Measurements from ENCODE around the gene MICU1.
"Not testable (repeated sequence)": the region's sequence is repeated elsewhere in the genome, so short reads cannot be mapped to it uniquely, and the experiment has no call there.

MICU1 gene, protein sequence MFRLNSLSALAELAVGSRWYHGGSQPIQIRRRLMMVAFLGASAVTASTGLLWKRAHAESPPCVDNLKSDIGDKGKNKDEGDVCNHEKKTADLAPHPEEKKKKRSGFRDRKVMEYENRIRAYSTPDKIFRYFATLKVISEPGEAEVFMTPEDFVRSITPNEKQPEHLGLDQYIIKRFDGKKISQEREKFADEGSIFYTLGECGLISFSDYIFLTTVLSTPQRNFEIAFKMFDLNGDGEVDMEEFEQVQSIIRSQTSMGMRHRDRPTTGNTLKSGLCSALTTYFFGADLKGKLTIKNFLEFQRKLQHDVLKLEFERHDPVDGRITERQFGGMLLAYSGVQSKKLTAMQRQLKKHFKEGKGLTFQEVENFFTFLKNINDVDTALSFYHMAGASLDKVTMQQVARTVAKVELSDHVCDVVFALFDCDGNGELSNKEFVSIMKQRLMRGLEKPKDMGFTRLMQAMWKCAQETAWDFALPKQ

DNA sequence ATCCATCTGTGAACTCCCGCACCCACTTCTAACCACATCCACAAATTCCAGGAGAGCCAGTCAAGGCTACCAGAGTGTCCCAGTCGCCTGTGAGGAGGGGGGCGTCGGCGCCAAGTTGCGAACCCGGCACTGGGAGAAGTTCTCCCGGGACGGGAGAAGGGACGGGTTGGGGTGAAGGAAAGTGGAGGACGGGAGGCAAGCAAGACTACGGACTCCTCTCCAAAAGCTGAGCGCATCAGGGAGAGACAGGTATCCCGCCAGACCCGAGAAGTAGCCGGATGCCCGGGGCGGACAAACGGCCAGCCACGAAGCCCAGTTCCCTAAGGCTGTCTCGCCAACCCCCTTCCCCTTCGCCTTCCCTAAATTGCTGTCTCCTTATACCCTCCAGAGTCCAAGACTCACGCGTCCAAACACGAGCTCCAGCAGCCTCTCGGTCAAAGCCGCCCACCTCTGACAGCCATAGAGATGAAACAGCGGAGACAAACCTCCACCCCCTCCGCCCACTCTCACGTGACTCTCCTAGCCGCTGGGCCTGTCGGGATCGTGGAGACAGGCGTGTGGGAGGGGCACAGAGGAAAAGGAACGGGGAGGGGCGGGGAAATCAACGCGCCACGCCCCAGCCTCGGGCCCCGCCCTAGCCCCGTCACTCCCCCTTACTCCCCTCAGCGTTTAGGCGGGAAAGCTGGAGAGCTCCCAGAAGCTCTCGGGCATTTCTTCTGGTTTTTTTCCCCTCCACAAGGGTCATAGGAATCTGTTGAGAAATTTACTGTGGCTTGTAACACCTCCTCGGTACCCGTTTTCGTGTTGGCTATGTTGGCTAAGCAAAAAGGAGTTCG is at the start of gene MICU1:
Gene MICU1 (minus strand): TSS at position 472 of the 836 bp plus-strand sequence. CDS start 59,286 bp downstream, outside the sequence.
- peak; percentile 79 for DNase-seq (ENCODE audit: low read depth)
- TF ChIP-seq, protein P1, sequence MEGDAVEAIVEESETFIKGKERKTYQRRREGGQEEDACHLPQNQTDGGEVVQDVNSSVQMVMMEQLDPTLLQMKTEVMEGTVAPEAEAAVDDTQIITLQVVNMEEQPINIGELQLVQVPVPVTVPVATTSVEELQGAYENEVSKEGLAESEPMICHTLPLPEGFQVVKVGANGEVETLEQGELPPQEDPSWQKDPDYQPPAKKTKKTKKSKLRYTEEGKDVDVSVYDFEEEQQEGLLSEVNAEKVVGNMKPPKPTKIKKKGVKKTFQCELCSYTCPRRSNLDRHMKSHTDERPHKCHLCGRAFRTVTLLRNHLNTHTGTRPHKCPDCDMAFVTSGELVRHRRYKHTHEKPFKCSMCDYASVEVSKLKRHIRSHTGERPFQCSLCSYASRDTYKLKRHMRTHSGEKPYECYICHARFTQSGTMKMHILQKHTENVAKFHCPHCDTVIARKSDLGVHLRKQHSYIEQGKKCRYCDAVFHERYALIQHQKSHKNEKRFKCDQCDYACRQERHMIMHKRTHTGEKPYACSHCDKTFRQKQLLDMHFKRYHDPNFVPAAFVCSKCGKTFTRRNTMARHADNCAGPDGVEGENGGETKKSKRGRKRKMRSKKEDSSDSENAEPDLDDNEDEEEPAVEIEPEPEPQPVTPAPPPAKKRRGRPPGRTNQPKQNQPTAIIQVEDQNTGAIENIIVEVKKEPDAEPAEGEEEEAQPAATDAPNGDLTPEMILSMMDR (IDR thresholded peaks at IDR 0.05; ENCODE audit: control insufficient read depth, extremely low read depth, insufficient read depth), result no peak
- H3K4me3 ChIP-seq (ENCODE audit: low read depth, low read length), result peak within 1 kb of the TSS; percentile 99

DNA sequence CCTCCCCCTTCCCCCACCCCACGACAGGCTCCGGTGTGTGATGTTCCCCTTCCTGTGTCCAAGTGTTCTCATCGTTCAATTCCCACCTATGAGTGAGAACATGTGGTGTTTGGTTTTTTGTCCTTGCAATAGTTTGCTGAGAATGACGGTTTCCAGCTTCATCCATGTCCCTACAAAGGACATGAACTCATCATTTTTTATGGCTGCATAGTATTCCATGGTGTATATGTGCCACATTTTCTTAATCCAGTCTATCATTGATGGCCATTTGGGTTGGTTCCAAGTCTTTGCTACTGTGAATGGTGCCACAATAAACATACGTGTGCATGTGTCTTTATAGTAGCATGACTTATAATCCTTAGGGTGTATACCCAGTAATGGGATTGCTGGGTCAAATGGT is 48.3 kb upstream of the MICU1 start:
- not testable (repeated sequence) for DNase-seq (ENCODE audit: low read depth); H3K4me3 ChIP-seq (ENCODE audit: low read depth, low read length)

DNA sequence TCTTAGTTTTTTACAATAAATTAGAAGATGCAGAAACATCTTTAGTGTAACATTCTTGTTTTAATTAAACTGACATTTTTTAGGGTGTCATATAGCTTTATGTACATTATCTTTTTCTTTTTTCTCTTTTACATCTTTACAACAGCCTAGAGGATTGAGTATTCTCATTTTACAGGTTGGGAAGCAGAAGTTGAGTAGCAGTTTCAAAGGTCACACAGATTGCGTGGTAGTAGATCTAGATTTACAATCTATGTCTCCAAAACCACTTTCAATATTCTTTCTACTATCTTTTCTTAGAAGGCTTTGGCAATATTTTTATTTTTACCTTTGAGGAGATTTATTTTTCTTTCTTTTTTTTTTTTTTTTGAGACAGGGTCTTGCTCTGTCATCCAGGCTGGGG is 47.4 kb upstream of the MICU1 start:
- no peak overlapping the region for H3K4me3 ChIP-seq (ENCODE audit: low read depth, low read length)
- DNase-seq (ENCODE audit: low read depth), result no peak
- TF ChIP-seq, protein P1 (IDR thresholded peaks at IDR 0.05; ENCODE audit: control insufficient read depth, extremely low read depth, insufficient read depth), result no peak

DNA sequence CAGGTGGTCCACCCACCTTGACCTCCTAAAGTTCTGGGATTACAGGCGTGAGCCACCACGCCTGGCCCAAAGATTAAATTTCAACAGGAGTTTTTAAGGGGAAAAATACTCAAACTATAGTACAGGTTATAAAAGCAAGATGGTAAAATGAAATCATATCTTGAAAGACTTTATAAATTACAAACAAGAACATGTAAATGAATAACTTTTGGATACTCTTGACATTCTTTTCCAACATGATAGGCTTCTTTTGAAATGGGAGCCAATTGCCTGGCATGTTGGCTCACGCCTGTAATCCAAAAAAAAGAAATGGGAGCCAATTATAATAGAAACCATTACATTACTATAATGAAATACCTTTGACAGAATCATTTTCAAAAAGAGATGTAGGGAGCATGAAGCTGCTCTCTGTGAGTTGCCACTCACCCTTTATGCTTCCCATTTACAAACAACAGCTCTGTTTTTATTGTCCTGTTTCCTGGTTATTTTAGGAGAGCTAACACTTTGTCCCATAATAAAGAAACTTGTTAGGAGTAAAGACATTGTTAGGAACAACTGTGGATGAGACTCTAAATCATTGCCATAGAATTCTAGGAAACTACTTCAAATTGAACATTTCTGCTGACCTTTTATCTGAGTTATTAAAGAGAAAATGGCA is 41.5 kb upstream of the MICU1 start:
- DNase-seq (ENCODE audit: low read depth), result no peak
- no peak overlapping the region for H3K4me3 ChIP-seq (ENCODE audit: low read depth, low read length)
- TF ChIP-seq, protein P1 (IDR thresholded peaks at IDR 0.05; ENCODE audit: control insufficient read depth, extremely low read depth, insufficient read depth), result no peak

DNA sequence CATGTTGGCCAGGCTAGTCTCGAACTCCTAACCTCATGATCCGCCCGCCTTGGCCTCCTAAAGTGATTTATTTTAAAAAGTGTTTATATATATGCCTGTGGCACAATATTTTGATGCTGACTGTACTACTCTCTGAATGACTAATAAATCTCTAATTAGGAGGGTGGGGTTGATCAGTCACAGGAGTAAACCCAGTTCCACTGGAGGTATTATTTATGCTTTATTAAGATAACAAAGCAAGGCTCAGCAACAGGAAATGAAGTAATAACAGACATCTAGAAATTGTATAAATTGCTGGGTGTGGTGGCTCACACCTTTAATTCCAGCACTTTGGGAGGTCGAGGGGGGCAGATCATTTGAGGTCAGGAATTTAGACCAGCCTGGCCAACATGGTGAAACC is 40.0 kb upstream of the MICU1 start:
- no peak for DNase-seq (ENCODE audit: low read depth)
- H3K4me3 ChIP-seq (ENCODE audit: low read depth, low read length), result no peak overlapping the region
- TF ChIP-seq, protein P1 (IDR thresholded peaks at IDR 0.05; ENCODE audit: control insufficient read depth, extremely low read depth, insufficient read depth), result no peak

DNA sequence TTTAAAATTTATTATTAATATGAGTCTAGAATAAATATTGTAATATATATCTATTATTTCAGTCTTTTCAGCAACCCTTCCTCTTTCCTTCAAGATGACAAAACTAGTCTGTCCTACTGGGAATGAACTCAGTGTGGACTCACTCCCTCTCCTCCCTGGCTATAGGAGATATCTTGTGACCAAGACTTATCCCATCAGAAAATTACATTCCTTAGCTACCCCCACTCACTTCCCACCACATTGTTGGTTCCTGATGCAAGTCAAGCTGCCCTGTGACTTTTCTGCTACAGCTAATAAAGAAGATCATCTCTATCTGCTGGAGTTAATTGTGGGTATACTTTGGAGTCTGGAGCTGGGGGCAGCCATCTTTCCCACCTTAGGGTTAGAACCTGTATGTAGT is 38.1 kb upstream of the MICU1 start:
- DNase-seq (ENCODE audit: low read depth), result no peak
- TF ChIP-seq, protein P1 (IDR thresholded peaks at IDR 0.05; ENCODE audit: control insufficient read depth, extremely low read depth, insufficient read depth), result no peak
- no peak overlapping the region for H3K4me3 ChIP-seq (ENCODE audit: low read depth, low read length)

DNA sequence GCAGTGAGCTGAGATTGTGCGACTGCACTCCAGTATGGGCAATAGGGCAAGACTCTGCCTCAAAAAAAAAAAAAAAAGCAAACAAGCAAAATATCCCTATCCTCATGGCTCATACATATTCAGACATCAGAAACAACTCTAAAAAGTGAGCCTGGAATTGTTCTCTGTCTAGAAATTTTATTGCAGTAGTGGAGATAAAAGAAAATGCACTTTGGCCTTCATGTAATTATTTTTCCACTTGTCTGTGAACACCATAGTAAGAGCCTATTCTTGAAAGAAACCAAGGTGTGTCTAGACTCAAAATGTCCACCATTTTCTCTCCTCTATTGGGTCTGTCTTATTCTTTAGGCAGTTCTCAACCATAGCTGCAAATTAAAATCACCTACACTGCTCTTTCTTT is 35.6 kb upstream of the MICU1 start:
- TF ChIP-seq, protein P1 (IDR thresholded peaks at IDR 0.05; ENCODE audit: control insufficient read depth, extremely low read depth, insufficient read depth), result no peak

More for the DNA sequence above, 35.6 kb upstream of the MICU1 start:
- no peak for DNase-seq (ENCODE audit: low read depth)
- H3K4me3 ChIP-seq (ENCODE audit: low read depth, low read length), result no peak overlapping the region

Measured in LNCaP clone FGC (cell line).